HS-5 (cell line): ENCODE data around the gene CLMP.
"Not testable (repeated sequence)": the region's sequence is repeated elsewhere in the genome, so short reads cannot be mapped to it uniquely, and the experiment has no call there.

Source experiments
- DNase-seq: peaks from one replicate; pipeline ENCODE4 v3.0.0-alpha.2; 2012; ENCODE audit warnings: low read depth

The CLMP gene

GRCh38 chr11:123084454-123084853 lies 110.6 kb downstream of the CLMP start:
- no peak for DNase-seq

GRCh38 chr11:123083623-123084029 lies 111.4 kb downstream of the CLMP start:
- DNase-seq = peak; percentile 91

DNA sequence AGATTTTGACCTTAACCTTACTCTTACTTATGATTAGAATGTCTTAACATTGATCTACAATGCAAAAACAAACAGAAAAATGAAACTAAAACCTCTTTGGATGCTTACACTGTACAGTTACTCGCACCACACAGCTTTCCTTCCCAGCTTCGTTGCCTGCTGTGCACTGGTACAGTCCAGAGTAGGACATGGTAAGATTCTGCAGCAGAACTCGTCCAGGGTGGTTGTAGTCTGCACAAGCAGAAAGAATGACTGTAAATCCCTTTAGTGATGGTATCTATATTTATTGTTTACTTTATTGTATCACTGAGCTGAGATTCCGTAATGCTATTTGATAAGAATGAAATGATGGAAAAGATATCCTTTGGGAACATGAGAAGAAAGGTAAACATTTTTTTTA lies 112.1 kb downstream of the CLMP start:
- DNase-seq = no peak

DNA sequence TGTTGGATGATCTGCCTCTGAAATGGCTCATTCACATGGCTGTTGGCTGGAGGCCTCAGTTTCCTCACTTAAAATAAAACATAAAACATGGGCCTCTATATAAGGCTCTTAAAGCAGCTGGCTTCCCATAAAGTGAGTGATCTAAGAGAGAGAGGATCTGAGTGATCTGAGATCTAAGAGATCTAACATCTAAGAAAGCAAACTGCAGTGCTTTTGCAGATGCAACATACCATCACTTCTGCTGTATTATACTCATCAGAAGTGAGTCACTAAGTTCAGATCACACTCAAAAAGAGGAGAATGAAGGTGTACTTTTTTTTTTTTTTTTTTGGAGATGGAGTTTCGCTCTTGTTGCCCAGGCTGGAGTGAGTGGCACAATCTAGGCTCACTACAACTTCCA lies 115.0 kb downstream of the CLMP start:
- DNase-seq = no peak

DNA sequence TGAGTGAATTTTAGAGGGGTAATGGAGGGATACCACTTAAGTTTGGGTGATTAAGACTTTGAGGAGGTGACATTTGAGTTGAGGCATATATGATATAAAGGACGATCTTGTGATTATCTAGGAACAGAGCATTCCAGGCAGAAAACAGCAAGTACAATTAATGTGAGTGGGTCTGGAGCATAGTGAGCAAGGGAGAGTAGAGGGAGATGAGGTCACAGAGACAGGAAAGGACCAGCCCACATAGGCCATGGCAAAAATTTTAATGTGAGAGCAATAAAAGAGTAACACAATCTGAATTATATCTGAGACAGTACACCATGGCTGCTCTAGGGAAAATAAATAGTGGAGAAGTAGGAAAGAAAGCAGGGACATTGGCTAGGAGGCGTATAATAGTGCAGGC lies 118.6 kb downstream of the CLMP start:
- DNase-seq = no peak

- no peak for DNase-seq
These were observed 121.5 kb downstream of the CLMP start for GRCh38 chr11:123073343-123074057.

GRCh38 chr11:123072762-123073161 lies 122.3 kb downstream of the CLMP start:
- no peak for DNase-seq

DNA sequence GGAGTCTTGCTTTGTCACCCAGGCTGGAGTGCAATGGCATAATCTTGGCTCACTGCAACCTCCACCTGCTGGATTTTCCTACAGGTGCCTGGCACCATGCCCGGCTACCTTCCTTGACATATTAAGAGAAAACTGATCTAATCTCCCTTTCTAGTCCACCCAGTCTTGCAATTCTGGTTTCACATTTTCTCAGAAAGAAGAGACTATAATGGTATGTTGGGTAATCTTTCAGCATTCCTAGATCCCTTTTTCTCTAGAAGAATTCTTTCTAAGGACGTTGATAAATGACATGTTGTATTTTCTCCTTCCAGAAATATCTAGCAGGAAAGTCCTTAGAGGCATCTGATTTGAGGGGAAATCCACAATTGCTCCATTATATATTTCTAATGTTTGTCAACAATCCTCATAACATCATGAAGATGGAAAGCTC lies 122.7 kb downstream of the CLMP start:
- no peak for DNase-seq

GRCh38 chr11:123069908-123070821 lies 124.9 kb downstream of the CLMP start:
- DNase-seq = no peak

GRCh38 chr11:123065621-123066020 lies 129.4 kb downstream of the CLMP start:
- DNase-seq = no peak

GRCh38 chr11:123063826-123064657 lies 131.0 kb downstream of the CLMP start:
- DNase-seq = no peak

GRCh38 chr11:123062892-123063825 lies 131.9 kb downstream of the CLMP start:
- DNase-seq = no peak

- DNase-seq = peak; percentile 89
These were observed 132.7 kb downstream of the CLMP start for GRCh38 chr11:123062158-123062891.

DNA sequence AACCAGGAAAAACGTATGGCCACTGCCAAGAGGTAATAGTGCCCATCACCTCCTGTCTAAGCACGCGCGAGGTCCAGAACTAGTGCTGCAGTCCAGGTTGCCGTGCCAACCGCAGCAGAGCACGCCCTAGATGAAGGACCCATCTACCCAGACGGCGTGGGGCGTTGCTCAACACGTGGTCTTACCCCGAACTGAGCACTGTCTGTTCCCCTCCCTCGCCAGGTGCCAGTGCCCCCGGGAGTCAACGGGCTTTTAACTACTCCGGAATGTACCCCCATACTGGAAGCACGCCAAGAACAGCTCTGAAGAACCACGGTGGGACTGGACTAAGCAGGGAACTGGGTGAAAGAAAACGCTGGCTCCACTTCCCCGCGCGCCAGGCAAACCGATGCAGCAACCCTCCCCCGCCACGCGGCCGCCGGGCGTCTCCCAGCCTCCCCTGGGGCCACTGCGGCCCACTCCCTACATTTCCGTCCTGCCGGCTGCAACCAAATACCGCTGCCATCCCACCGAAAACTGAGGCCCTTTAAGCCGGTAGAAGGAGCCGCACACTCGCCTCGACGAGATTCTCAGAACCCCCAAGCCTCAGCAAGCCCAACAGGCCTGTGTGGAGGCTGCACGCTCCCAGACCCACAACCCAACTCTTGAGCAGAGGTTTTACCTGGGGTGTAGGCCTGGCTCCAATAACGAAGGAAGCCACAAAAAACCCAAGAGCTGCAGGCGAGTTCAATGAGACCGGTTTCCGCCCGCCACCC lies 133.5 kb downstream of the CLMP start, which contains the start of gene HSPA8:
HSPA8 (minus strand) TSS at position 734 of the 755 bp plus-strand sequence. CDS start 812 bp downstream, outside the sequence.
- DNase-seq = no peak

DNA sequence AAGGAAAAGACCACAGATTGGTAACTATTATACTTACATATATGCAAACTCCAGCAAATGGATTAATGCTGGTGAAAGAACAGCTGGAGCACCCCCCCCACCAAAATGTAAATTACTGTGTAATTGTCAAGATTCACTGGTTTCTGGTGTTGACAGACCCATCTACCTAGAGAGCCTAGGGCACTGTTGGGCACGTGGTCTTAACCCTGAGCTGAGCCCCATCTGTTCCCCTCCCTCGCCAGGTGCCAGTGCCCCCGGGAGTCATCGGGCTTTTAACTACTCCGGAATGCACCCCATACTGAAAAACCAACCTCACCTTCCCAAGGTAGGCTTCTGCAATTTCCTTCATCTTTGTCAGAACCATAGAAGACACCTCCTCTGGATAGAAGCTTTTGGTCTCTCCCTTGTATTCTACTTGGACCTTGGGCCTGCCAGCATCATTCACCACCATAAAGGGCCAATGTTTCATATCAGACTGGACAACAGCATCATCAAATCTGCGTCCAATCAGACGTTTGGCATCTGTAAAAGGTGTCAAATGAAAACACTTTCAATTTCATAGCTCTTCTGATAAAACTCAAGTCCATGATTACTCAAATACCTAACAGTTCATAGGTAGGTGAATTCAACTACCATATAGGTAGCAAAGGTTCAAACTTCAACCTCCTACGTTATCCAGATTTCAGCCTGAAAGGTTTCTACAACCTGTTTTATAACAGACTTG lies 134.6 kb downstream of the CLMP start:
- DNase-seq = no peak

DNA sequence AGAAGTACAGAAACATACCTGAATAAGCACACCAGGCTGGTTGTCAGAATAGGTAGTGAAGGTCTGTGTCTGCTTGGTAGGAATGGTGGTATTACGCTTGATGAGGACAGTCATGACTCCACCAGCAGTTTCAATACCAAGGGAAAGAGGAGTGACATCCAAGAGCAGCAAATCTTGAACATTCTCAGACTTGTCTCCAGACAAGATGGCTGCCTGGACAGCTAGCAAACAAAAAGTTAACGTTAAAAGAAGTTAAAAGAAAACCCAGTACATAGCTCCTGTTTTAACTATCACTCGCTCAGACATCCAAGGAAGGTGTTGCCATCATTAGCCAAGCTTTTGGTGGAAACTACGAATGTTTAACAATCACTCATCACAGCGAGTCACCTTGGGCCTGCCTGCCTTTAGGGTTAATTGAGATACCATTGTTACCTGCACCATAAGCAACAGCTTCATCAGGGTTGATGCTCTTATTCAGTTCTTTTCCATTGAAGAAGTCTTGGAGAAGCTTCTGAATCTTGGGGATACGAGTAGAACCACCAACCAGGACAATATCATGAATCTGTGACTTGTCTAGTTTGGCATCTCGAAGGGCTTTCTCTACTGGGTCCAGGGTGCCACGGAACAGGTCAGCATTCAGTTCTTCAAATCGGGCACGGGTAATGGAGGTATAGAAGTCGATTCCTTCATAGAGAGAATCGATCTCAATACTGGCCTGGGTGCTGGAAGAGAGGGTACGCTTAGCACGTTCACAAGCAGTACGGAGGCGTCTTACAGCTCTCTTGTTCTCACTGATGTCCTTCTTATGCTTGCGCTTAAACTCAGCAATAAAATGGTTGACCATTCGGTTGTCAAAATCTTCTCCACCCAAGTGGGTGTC lies 135.8 kb downstream of the CLMP start:
- DNase-seq = not testable (repeated sequence)

DNA sequence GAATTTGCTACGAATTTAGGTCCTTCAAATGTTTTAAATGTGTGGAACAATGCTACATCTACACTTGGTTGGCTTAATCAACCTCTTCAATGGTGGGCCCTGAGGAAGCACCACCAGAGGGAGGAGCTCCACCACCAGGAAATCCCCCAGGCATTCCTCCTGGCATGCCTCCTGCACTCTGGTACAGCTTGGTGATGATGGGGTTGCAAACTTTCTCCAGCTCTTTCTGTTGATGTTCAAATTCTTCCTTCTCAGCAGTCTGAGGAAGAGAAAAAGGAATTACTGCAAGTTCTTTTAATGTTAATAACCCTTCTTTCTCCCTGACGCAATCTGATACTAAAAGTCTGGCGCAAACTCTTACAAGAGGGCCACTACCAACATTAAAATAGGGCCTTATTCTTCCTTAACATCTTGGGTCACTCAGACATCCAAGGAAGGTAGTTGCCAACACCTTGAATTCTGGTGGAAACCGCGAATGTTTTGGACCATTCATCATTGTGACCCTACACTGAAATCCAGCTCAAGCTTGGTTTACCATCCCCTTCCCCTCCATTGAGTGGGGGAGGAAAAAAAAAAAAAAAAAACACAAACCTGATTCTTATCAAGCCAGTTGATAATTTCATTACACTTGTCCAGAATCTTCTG lies 137.3 kb downstream of the CLMP start:
- DNase-seq = no peak
